ENCODE data around the gene OSBPL10. TPM values are rescaled to one million over a fixed set of nuclear protein-coding genes. Genes with fewer than 3 reads are reported as not detected.
A peak's percentile ranks its signal among the peaks of the same experiment; 100 is the strongest.

Gene OSBPL10
- total and polyA plus RNA-seq, 5 donors from 2014 or later, result 0.14 to 1.8 (median 0.21) TPM; not detected in 2

- Histone ChIP-seq H3K4me1 (ENCODE audit: control insufficient read depth, insufficient read depth, low read length, poor library complexity, severe bottlenecking) (no peaks in the 10 kb centered on the region), H3K9me3 (ENCODE audit: control insufficient read depth in 2 of 2, low read length in 2 of 2) (no peaks in the 10 kb centered on the region), H3K27me3 (ENCODE audit: control insufficient read depth, insufficient read depth, low read length) (no peaks in the 10 kb centered on the region), H3K4me3 (ENCODE audit: low read depth, low read length) (no peak overlapping the region), H3K27ac (ENCODE audit: insufficient read depth, low read length, poor library complexity, severe bottlenecking) (no peak overlapping the region), H3K36me3 (ENCODE audit: control insufficient read depth, insufficient read depth, low read length) (no peaks in the 10 kb centered on the region)
- peak overlapping the region in 1 of 3 donors; percentile 67 for H3K27ac Mint-ChIP-seq
- no peak overlapping the region for H3K4me3 Mint-ChIP-seq
- no peaks in the 10 kb centered on the region for H3K36me3 Mint-ChIP-seq
- no peaks in the 10 kb centered on the region for H3K4me1 Mint-ChIP-seq
- peaks cover 0 to 12% (median 0%) of the 10 kb centered on the region in 7 donors for H3K9me3 Mint-ChIP-seq
- DNase-seq (no peak), ATAC-seq (ENCODE audit: low read depth in 2 of 2) (no peak)
- peaks cover 19% of the 10 kb centered on the region for H3K27me3 Mint-ChIP-seq
Observed at GRCh38 chr3:31946484-31947081, 34.5 kb downstream of the OSBPL10 start.

- ATAC-seq (ENCODE audit: low read depth in 2 of 2) (no peak), DNase-seq (no peak)
- no peaks in the 10 kb centered on the region for H3K4me1 ChIP-seq (ENCODE audit: control insufficient read depth, insufficient read depth, low read length, poor library complexity, severe bottlenecking)
- Mint-ChIP-seq H3K4me3 (no peak overlapping the region), H3K36me3 (no peaks in the 10 kb centered on the region), H3K4me1 (no peaks in the 10 kb centered on the region), H3K27me3 (peaks cover 16% of the 10 kb centered on the region), H3K27ac (no peak overlapping the region), H3K9me3 (peaks cover 0 to 10% (median 0%) of the 10 kb centered on the region in 7 donors)
- no peaks in the 10 kb centered on the region for H3K9me3 ChIP-seq (ENCODE audit: control insufficient read depth in 2 of 2, low read length in 2 of 2)
- H3K27ac ChIP-seq (ENCODE audit: insufficient read depth, low read length, poor library complexity, severe bottlenecking), result no peak overlapping the region
- no peaks in the 10 kb centered on the region for H3K27me3 ChIP-seq (ENCODE audit: control insufficient read depth, insufficient read depth, low read length)
- no peak overlapping the region for H3K4me3 ChIP-seq (ENCODE audit: low read depth, low read length)
- no peaks in the 10 kb centered on the region for H3K36me3 ChIP-seq (ENCODE audit: control insufficient read depth, insufficient read depth, low read length)
Observed at GRCh38 chr3:31945738-31946052, 35.4 kb downstream of the OSBPL10 start.

- no peak for DNase-seq
- Histone ChIP-seq H3K27me3 (ENCODE audit: control insufficient read depth, insufficient read depth, low read length) (no peaks in the 10 kb centered on the region), H3K27ac (ENCODE audit: insufficient read depth, low read length, poor library complexity, severe bottlenecking) (no peak overlapping the region), H3K9me3 (ENCODE audit: control insufficient read depth in 2 of 2, low read length in 2 of 2) (no peaks in the 10 kb centered on the region), H3K36me3 (ENCODE audit: control insufficient read depth, insufficient read depth, low read length) (no peaks in the 10 kb centered on the region), H3K4me1 (ENCODE audit: control insufficient read depth, insufficient read depth, low read length, poor library complexity, severe bottlenecking) (no peaks in the 10 kb centered on the region), H3K4me3 (ENCODE audit: low read depth, low read length) (no peak overlapping the region)
- H3K27me3 Mint-ChIP-seq, result peaks cover 8% of the 10 kb centered on the region
- H3K4me3 Mint-ChIP-seq, result no peak overlapping the region
- ATAC-seq (ENCODE audit: low read depth in 2 of 2), result no peak
- H3K36me3 Mint-ChIP-seq, result no peaks in the 10 kb centered on the region
- H3K27ac Mint-ChIP-seq, result no peak overlapping the region
- H3K4me1 Mint-ChIP-seq, result no peaks in the 10 kb centered on the region
- peaks cover 0 to 2% (median 0%) of the 10 kb centered on the region in 7 donors for H3K9me3 Mint-ChIP-seq
Observed at GRCh38 chr3:31943041-31943440, 38.0 kb downstream of the OSBPL10 start.

- peaks cover 3% of the 10 kb centered on the region for H3K27me3 ChIP-seq (ENCODE audit: control insufficient read depth, insufficient read depth, low read length)
- H3K36me3 Mint-ChIP-seq, result no peaks in the 10 kb centered on the region
- peaks cover 8% of the 10 kb centered on the region for H3K27me3 Mint-ChIP-seq
- DNase-seq (no peak), ATAC-seq (ENCODE audit: low read depth in 2 of 2) (no peak)
- no peaks in the 10 kb centered on the region for H3K9me3 ChIP-seq (ENCODE audit: control insufficient read depth in 2 of 2, low read length in 2 of 2)
- H3K4me3 ChIP-seq (ENCODE audit: low read depth, low read length), result no peak overlapping the region
- no peaks in the 10 kb centered on the region for H3K36me3 ChIP-seq (ENCODE audit: control insufficient read depth, insufficient read depth, low read length)
- peaks cover 0 to 2% (median 0%) of the 10 kb centered on the region in 7 donors for H3K9me3 Mint-ChIP-seq
- H3K4me1 ChIP-seq (ENCODE audit: control insufficient read depth, insufficient read depth, low read length, poor library complexity, severe bottlenecking), result no peaks in the 10 kb centered on the region
- H3K4me1 Mint-ChIP-seq, result no peaks in the 10 kb centered on the region
- H3K27ac Mint-ChIP-seq, result no peak overlapping the region
- H3K27ac ChIP-seq (ENCODE audit: insufficient read depth, low read length, poor library complexity, severe bottlenecking), result no peak overlapping the region
- H3K4me3 Mint-ChIP-seq, result no peak overlapping the region
Observed at GRCh38 chr3:31942446-31942845, 38.6 kb downstream of the OSBPL10 start.

- H3K9me3 ChIP-seq (ENCODE audit: control insufficient read depth in 2 of 2, low read length in 2 of 2), result no peaks in the 10 kb centered on the region
- no peaks in the 10 kb centered on the region for H3K36me3 ChIP-seq (ENCODE audit: control insufficient read depth, insufficient read depth, low read length)
- Mint-ChIP-seq H3K4me1 (peaks cover 0 to 8% (median 3%) of the 10 kb centered on the region in 4 donors), H3K4me3 (no peak overlapping the region), H3K27ac (no peak overlapping the region), H3K36me3 (no peaks in the 10 kb centered on the region), H3K9me3 (no peaks in the 10 kb centered on the region), H3K27me3 (peaks cover 5% of the 10 kb centered on the region)
- no peak overlapping the region for H3K4me3 ChIP-seq (ENCODE audit: low read depth, low read length)
- peaks cover 3% of the 10 kb centered on the region for H3K27me3 ChIP-seq (ENCODE audit: control insufficient read depth, insufficient read depth, low read length)
- H3K27ac ChIP-seq (ENCODE audit: insufficient read depth, low read length, poor library complexity, severe bottlenecking), result no peak overlapping the region
- no peaks in the 10 kb centered on the region for H3K4me1 ChIP-seq (ENCODE audit: control insufficient read depth, insufficient read depth, low read length, poor library complexity, severe bottlenecking)
- DNase-seq (no peak), ATAC-seq (ENCODE audit: low read depth in 2 of 2) (no peak)
Observed at GRCh38 chr3:31937225-31937624, 43.8 kb downstream of the OSBPL10 start.

- ATAC-seq (ENCODE audit: low read depth in 2 of 2) (no peak), DNase-seq (no peak)
- H3K27ac Mint-ChIP-seq, result no peak overlapping the region
- H3K4me3 Mint-ChIP-seq, result no peak overlapping the region
- no peak overlapping the region for H3K27ac ChIP-seq (ENCODE audit: insufficient read depth, low read length, poor library complexity, severe bottlenecking)
- H3K4me1 ChIP-seq (ENCODE audit: control insufficient read depth, insufficient read depth, low read length, poor library complexity, severe bottlenecking), result no peaks in the 10 kb centered on the region
- H3K4me3 ChIP-seq (ENCODE audit: low read depth, low read length), result no peak overlapping the region
- H3K9me3 Mint-ChIP-seq, result no peaks in the 10 kb centered on the region
- H3K36me3 ChIP-seq (ENCODE audit: control insufficient read depth, insufficient read depth, low read length), result no peaks in the 10 kb centered on the region
- H3K36me3 Mint-ChIP-seq, result no peaks in the 10 kb centered on the region
- H3K4me1 Mint-ChIP-seq, result peaks cover 0 to 8% (median 3%) of the 10 kb centered on the region in 4 donors
- H3K27me3 Mint-ChIP-seq, result peaks cover 5% of the 10 kb centered on the region
- H3K27me3 ChIP-seq (ENCODE audit: control insufficient read depth, insufficient read depth, low read length), result peaks cover 3% of the 10 kb centered on the region
- no peaks in the 10 kb centered on the region for H3K9me3 ChIP-seq (ENCODE audit: control insufficient read depth in 2 of 2, low read length in 2 of 2)
Observed at GRCh38 chr3:31936420-31937060, 44.5 kb downstream of the OSBPL10 start.

- Mint-ChIP-seq H3K27me3 (peaks cover 5% of the 10 kb centered on the region), H3K27ac (no peak overlapping the region), H3K4me1 (peaks cover 0 to 13% (median 3%) of the 10 kb centered on the region in 4 donors), H3K4me3 (no peak overlapping the region), H3K36me3 (no peaks in the 10 kb centered on the region), H3K9me3 (no peaks in the 10 kb centered on the region)
- Histone ChIP-seq H3K27ac (ENCODE audit: insufficient read depth, low read length, poor library complexity, severe bottlenecking) (no peak overlapping the region), H3K4me3 (ENCODE audit: low read depth, low read length) (no peak overlapping the region), H3K9me3 (ENCODE audit: control insufficient read depth in 2 of 2, low read length in 2 of 2) (no peaks in the 10 kb centered on the region), H3K4me1 (ENCODE audit: control insufficient read depth, insufficient read depth, low read length, poor library complexity, severe bottlenecking) (no peaks in the 10 kb centered on the region), H3K27me3 (ENCODE audit: control insufficient read depth, insufficient read depth, low read length) (peaks cover 3% of the 10 kb centered on the region), H3K36me3 (ENCODE audit: control insufficient read depth, insufficient read depth, low read length) (no peaks in the 10 kb centered on the region)
- DNase-seq (no peak), ATAC-seq (ENCODE audit: low read depth in 2 of 2) (no peak)
Observed at GRCh38 chr3:31934866-31935265, 46.2 kb downstream of the OSBPL10 start.

GRCh38 chr3:31934018-31934417, 47.0 kb downstream of the OSBPL10 start:
- Histone ChIP-seq H3K36me3 (ENCODE audit: control insufficient read depth, insufficient read depth, low read length) (no peaks in the 10 kb centered on the region), H3K4me1 (ENCODE audit: control insufficient read depth, insufficient read depth, low read length, poor library complexity, severe bottlenecking) (no peaks in the 10 kb centered on the region), H3K9me3 (ENCODE audit: control insufficient read depth in 2 of 2, low read length in 2 of 2) (no peaks in the 10 kb centered on the region), H3K27me3 (ENCODE audit: control insufficient read depth, insufficient read depth, low read length) (peaks cover 3% of the 10 kb centered on the region), H3K27ac (ENCODE audit: insufficient read depth, low read length, poor library complexity, severe bottlenecking) (no peak overlapping the region), H3K4me3 (ENCODE audit: low read depth, low read length) (no peak overlapping the region)
- no peak overlapping the region for H3K27ac Mint-ChIP-seq
- no peak overlapping the region for H3K4me3 Mint-ChIP-seq
- no peak for DNase-seq
- no peaks in the 10 kb centered on the region for H3K9me3 Mint-ChIP-seq
- peaks cover 0 to 13% (median 3%) of the 10 kb centered on the region in 4 donors for H3K4me1 Mint-ChIP-seq
- no peak for ATAC-seq (ENCODE audit: low read depth in 2 of 2)
- H3K36me3 Mint-ChIP-seq, result no peaks in the 10 kb centered on the region
- H3K27me3 Mint-ChIP-seq, result peaks cover 5% of the 10 kb centered on the region

Data from CD4-positive, CD25-positive, alpha-beta regulatory T cell (primary cell).